H7 (cell line): ENCODE measurements around the gene SERINC2. TPM values are rescaled to one million over a fixed set of nuclear protein-coding genes. Genes with fewer than 3 reads are reported as not detected.

ENCODE experiments used
- DNase-seq: peaks from one replicate; pipeline ENCODE4 v3.0.0; 2012
- H3K27me3 ChIP-seq: 2 replicates; pipeline ENCODE4 v1.6.0; 2011; ENCODE audit warnings: mild to moderate bottlenecking, low read length; ENCODE audit not compliant: control insufficient read depth, insufficient read depth
- H3K36me3 ChIP-seq: replicated peaks from 2 replicates; pipeline ENCODE4 v1.5.1; 2011; ENCODE audit warnings: low read length; ENCODE audit not compliant: control insufficient read depth, insufficient read depth
- H3K4me3 ChIP-seq: 2 replicates; pipeline ENCODE4 v1.5.1; 2011; ENCODE audit warnings: low read depth, mild to moderate bottlenecking, control low read depth, low read length, moderate library complexity; ENCODE audit not compliant: insufficient read depth
- total RNA-seq: library from RNA; depleted of rRNA; stranded (reverse); fragments of >200 nt; shearing (Covaris generic); gene quantifications from 2 replicates; pipeline ENCODE4 v1.2.3, GENCODE V29; 2014; rRNA removed

The SERINC2 gene
- 39.2 and 40.0 TPM in 2 replicates for total RNA-seq

GRCh38 chr1:31412732-31413404 lies at the start of gene SERINC2:
TSS of gene SERINC2 (plus strand) at chr1:31413213. CDS start at chr1:31413266, 53 bp downstream.
- H3K36me3 ChIP-seq, result no peaks in the 10 kb centered on the region
- peak within 1 kb of the TSS; percentile 90 for H3K4me3 ChIP-seq
- H3K27me3 ChIP-seq, result peaks cover 4% of the 10 kb centered on the region
- DNase-seq, result peak; percentile 99

- Histone ChIP-seq H3K27me3 (no peaks in the 10 kb centered on the region), H3K4me3 (no peak overlapping the region), H3K36me3 (peaks cover 13% of the 10 kb centered on the region)
- no peak for DNase-seq
Observed at GRCh38 chr1:31364561-31365250, 48.3 kb upstream of the SERINC2 start.

- no peaks in the 10 kb centered on the region for H3K27me3 ChIP-seq
- no peak overlapping the region for H3K4me3 ChIP-seq
- DNase-seq, result peak; percentile 40
- peaks cover 9% of the 10 kb centered on the region for H3K36me3 ChIP-seq
Observed at GRCh38 chr1:31366796-31367195, 46.2 kb upstream of the SERINC2 start.

GRCh38 chr1:31368611-31369107 lies 44.4 kb upstream of the SERINC2 start:
- H3K36me3 ChIP-seq, result peaks cover 9% of the 10 kb centered on the region

GRCh38 chr1:31370021-31370420 lies 43.0 kb upstream of the SERINC2 start:
- Histone ChIP-seq H3K36me3 (peaks cover 2% of the 10 kb centered on the region), H3K27me3 (peaks cover 3% of the 10 kb centered on the region; the same call in 1 of the 2 replicates), H3K4me3 (no peak overlapping the region)
- no peak for DNase-seq

More at GRCh38 chr1:31368611-31369107, 44.4 kb upstream of the SERINC2 start:
- no peak for DNase-seq
- Histone ChIP-seq H3K4me3 (no peak overlapping the region), H3K27me3 (peaks cover 3% of the 10 kb centered on the region; the same call in 1 of the 2 replicates)

GRCh38 chr1:31370565-31370964 lies 42.4 kb upstream of the SERINC2 start:
- no peak for DNase-seq
- Histone ChIP-seq H3K27me3 (peaks cover 3% of the 10 kb centered on the region; the same call in 1 of the 2 replicates), H3K4me3 (no peak overlapping the region), H3K36me3 (peaks cover 2% of the 10 kb centered on the region)

- Histone ChIP-seq H3K4me3 (no peak overlapping the region), H3K36me3 (peaks cover 2% of the 10 kb centered on the region), H3K27me3 (peaks cover 3% of the 10 kb centered on the region; the same call in 1 of the 2 replicates)
- DNase-seq, result no peak
Observed at GRCh38 chr1:31371121-31371959, 41.7 kb upstream of the SERINC2 start.

GRCh38 chr1:31372051-31372450 lies 41.0 kb upstream of the SERINC2 start:
- Histone ChIP-seq H3K4me3 (no peak overlapping the region), H3K36me3 (peaks cover 2% of the 10 kb centered on the region), H3K27me3 (peaks cover 3% of the 10 kb centered on the region; the same call in 1 of the 2 replicates)
- no peak for DNase-seq

- DNase-seq, result no peak
- H3K4me3 ChIP-seq, result peak overlapping the region; percentile 41
- no peaks in the 10 kb centered on the region; the same call in 1 of the 2 replicates for H3K36me3 ChIP-seq
- H3K27me3 ChIP-seq, result peaks cover 3% of the 10 kb centered on the region; the same call in 1 of the 2 replicates
Observed at GRCh38 chr1:31372751-31373055, 40.3 kb upstream of the SERINC2 start.

GRCh38 chr1:31373056-31373896 lies 39.7 kb upstream of the SERINC2 start, which contains the start of gene FABP3:
TSS of gene FABP3 (minus strand) at chr1:31373076. CDS start at chr1:31373014, 62 bp downstream.
- peak; percentile 96 for DNase-seq
- H3K27me3 ChIP-seq, result peaks cover 3% of the 10 kb centered on the region; the same call in 1 of the 2 replicates
- peak within 1 kb of the TSS; percentile 41 for H3K4me3 ChIP-seq
- H3K36me3 ChIP-seq, result no peaks in the 10 kb centered on the region; the same call in 1 of the 2 replicates

- Histone ChIP-seq H3K4me3 (peak overlapping the region; percentile 41), H3K36me3 (no peaks in the 10 kb centered on the region; the same call in 1 of the 2 replicates), H3K27me3 (peaks cover 3% of the 10 kb centered on the region; the same call in 1 of the 2 replicates)
- DNase-seq, result no peak
Observed at GRCh38 chr1:31373897-31374486, 39.0 kb upstream of the SERINC2 start.

- DNase-seq, result no peak
- Histone ChIP-seq H3K36me3 (no peaks in the 10 kb centered on the region; the same call in 1 of the 2 replicates), H3K4me3 (no peak overlapping the region), H3K27me3 (peaks cover 3% of the 10 kb centered on the region; the same call in 1 of the 2 replicates)
Observed at GRCh38 chr1:31374511-31375196, 38.4 kb upstream of the SERINC2 start.
